WI38 (cell line): ENCODE data around the gene AKAP13.

Experiments
- H3K4me3 ChIP-seq: 2 replicates; pipeline ENCODE4 v1.5.1; 2011; ENCODE audit warnings: low read depth, mild to moderate bottlenecking, control low read depth, low read length
- CTCF ChIP-seq: IDR thresholded peaks from 2 replicates; pipeline ENCODE4 v1.5.1; 2012; ENCODE audit warnings: low read depth, mild to moderate bottlenecking, control low read depth, low read length

Gene AKAP13

GRCh38 chr15:85412956-85413854 lies 32.8 kb downstream of the AKAP13 start:
- no peak for TF ChIP-seq CTCF
- H3K4me3 ChIP-seq, result no peak overlapping the region

- TF ChIP-seq CTCF, result no peak
- H3K4me3 ChIP-seq, result no peak overlapping the region
Observed at GRCh38 chr15:85414037-85414436, 33.6 kb downstream of the AKAP13 start.

- no peak overlapping the region for H3K4me3 ChIP-seq
- TF ChIP-seq CTCF, result no peak
Observed at GRCh38 chr15:85414495-85414894, 34.1 kb downstream of the AKAP13 start.

GRCh38 chr15:85414991-85415390 lies 34.6 kb downstream of the AKAP13 start:
- no peak overlapping the region for H3K4me3 ChIP-seq
- TF ChIP-seq CTCF, result no peak

GRCh38 chr15:85415783-85416182 lies 35.4 kb downstream of the AKAP13 start:
- H3K4me3 ChIP-seq, result no peak overlapping the region
- TF ChIP-seq CTCF, result no peak

GRCh38 chr15:85417276-85417675 lies 36.9 kb downstream of the AKAP13 start:
- TF ChIP-seq CTCF, result no peak
- H3K4me3 ChIP-seq, result no peak overlapping the region

- no peak overlapping the region for H3K4me3 ChIP-seq
- no peak for TF ChIP-seq CTCF
Observed at GRCh38 chr15:85419161-85419560, 38.8 kb downstream of the AKAP13 start.
